Coronary artery (tissue), 2 donors: Measurements from ENCODE around the gene PLA2G4A.

ENCODE experiments used
- DNase-seq: peaks from one replicate; pipeline ENCODE4 v3.0.0-alpha.2; 2017; ENCODE audit warnings: low spot score
- H3K27ac ChIP-seq, 2 donors: fragments of 200-600 bp; sonication (generic); one replicate each; pipeline ENCODE4 v1.5.1; 2016 to 2019
- H3K4me3 ChIP-seq: fragments of 200-600 bp; sonication (generic); 2 replicates; pipeline ENCODE4 v1.5.1; 2016; ENCODE audit warnings: mild to moderate bottlenecking, moderate library complexity
- CTCF ChIP-seq: fragments of 200-600 bp; sonication (generic); IDR thresholded peaks from one replicate; pipeline ENCODE4 v1.5.1; 2019; ENCODE audit warnings: antibody characterized with exemption

The PLA2G4A gene

GRCh38 chr1:186953876-186954275, 125.1 kb downstream of the PLA2G4A start:
- Histone ChIP-seq H3K27ac (no peak overlapping the region), H3K4me3 (no peak overlapping the region)
- no peak for DNase-seq
- TF ChIP-seq CTCF: no peak

DNA sequence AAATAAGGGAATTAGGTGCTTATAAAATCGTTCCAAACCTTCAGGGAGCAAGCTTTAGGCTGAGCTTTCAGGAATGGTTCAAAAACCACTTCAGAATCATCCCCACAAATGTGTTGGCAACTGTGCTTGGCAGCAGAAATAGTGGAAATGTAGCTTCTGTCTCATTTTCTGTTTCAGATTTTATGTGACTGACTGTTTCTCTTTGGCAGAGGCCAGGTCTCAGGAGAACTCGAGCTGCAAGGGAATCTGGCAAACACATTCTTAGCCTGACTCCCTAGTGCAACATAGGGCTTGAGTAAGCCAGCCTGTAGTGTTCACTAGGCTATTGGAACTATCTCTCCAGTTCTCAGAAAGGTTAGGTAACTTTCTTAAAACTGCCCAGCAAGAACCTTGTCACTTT, 128.6 kb downstream of the PLA2G4A start:
- DNase-seq: no peak
- no peak for TF ChIP-seq CTCF
- H3K27ac ChIP-seq: no peak overlapping the region
- H3K4me3 ChIP-seq: no peak overlapping the region

- no peak for TF ChIP-seq CTCF
- DNase-seq: no peak
- H3K4me3 ChIP-seq: no peak overlapping the region
- no peak overlapping the region for H3K27ac ChIP-seq
These were observed 129.8 kb downstream of the PLA2G4A start for GRCh38 chr1:186958520-186958919.

GRCh38 chr1:186960861-186961260, 132.1 kb downstream of the PLA2G4A start:
- no peak for DNase-seq
- TF ChIP-seq CTCF: no peak
- H3K27ac ChIP-seq: no peak overlapping the region
- H3K4me3 ChIP-seq: no peak overlapping the region

DNA sequence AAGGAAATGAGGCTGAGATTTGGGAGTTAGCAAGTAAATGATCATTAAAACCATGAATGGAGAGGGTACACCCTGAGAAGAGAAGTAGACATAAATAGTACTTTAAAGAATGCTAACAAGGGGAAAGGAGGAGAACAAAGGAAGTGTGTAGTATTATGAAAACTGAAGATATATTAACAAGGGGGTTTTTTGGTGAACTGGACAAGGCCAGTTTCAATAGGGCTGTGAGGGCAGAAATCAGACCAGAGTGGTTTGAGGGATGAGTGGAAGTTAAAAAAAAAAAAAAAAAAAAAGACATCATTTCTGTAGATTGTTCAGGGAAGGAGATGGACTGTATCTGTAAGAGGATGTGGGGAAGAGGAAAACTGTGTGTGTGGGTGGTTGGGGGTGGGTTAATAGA, 137.1 kb downstream of the PLA2G4A start:
- Histone ChIP-seq H3K4me3 (no peak overlapping the region), H3K27ac (no peak overlapping the region)
- no peak for TF ChIP-seq CTCF
- no peak for DNase-seq

- Histone ChIP-seq H3K4me3 (no peak overlapping the region), H3K27ac (no peak overlapping the region)
- TF ChIP-seq CTCF: no peak
- no peak for DNase-seq
These were observed 137.7 kb downstream of the PLA2G4A start for GRCh38 chr1:186966456-186966855.

DNA sequence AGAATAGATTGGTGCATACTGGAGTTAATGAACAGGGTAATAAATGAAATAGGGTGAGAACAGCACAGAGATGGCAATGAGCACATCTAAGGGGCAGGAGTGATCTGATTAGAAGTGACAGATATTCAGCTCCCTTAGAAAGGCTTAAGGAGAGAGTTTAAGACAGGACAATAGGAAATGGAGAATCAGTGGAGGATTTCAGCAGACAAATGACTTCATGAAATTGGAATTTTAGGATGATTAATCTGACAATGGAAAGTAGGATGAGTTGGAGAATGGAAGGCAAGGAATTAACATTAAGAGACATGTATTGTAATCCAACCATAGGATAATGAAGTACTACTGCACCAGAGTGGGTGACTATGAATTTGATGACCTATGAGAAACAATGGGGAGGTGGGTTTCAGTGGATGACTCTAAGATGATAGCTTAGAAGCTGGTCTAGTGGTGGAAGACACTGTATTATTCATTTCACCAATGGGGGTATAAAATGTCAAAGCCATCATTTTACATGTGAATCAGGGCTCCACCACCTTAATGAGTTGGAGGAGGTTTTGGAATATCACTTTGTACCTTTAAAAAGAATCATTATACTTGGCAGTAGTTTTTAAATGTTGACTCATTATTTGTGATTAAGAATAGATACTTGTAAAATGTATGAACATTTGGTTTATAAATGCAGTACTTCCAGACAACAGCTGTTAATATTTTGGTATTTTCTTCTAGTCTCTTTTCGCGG, 139.1 kb downstream of the PLA2G4A start:
- no peak overlapping the region for H3K27ac ChIP-seq
- TF ChIP-seq CTCF: no peak
- no peak overlapping the region for H3K4me3 ChIP-seq
- DNase-seq: no peak
